Vagina (tissue), 2 donors: ENCODE measurements around the gene PLCL1. TPM values are rescaled to one million over a fixed set of nuclear protein-coding genes. Genes with fewer than 3 reads are reported as not detected.

Source experiments
- DNase-seq, 2 donors: peaks; one replicate each; pipeline ENCODE4 v3.0.0-alpha.2; 2017; ENCODE audit errors: extremely low spot score in 2 of 2
- H3K27ac ChIP-seq: fragments of 200-600 bp; sonication (generic); one replicate; pipeline ENCODE4 v1.5.1; 2019
- H3K27me3 ChIP-seq: fragments of 200-600 bp; sonication (generic); one replicate; pipeline ENCODE4 v1.5.1; 2019
- H3K36me3 ChIP-seq, 2 donors: fragments of 200-600 bp; sonication (generic); one replicate each; pipeline ENCODE4 v1.5.1; 2017 to 2019
- H3K4me1 ChIP-seq: fragments of 200-600 bp; sonication (generic); one replicate; pipeline ENCODE4 v1.5.1; 2019
- H3K4me3 ChIP-seq, 2 donors: fragments of 200-600 bp; sonication (generic); 1 replicate in 1 of 2; 2 replicates in 1 of 2; pipeline ENCODE4 v1.5.1; 2016 to 2019
- H3K9me3 ChIP-seq: fragments of 200-600 bp; sonication (generic); one replicate; pipeline ENCODE4 v1.5.1; 2019
- CTCF ChIP-seq, 3 experiments: fragments of 450-650 bp in 2 of 3; fragments of 200-600 bp in 1 of 3; sonication (generic) in 1 of 3; IDR thresholded peaks; one replicate each; pipeline ENCODE4 v1.5.1; 2017 to 2019; ENCODE audit warnings: antibody characterized with exemption in 3 of 3, mild to moderate bottlenecking in 2 of 3, moderate library complexity in 2 of 3
- POLR2A ChIP-seq, 2 donors: fragments of 450-650 bp; IDR thresholded peaks; one replicate each; pipeline ENCODE4 v1.6.1; 2017; ENCODE audit warnings: antibody characterized with exemption in 2 of 2, mild to moderate bottlenecking in 2 of 2, moderate library complexity in 2 of 2
- POLR2AphosphoS5 ChIP-seq, 2 donors: sonication (generic); formaldehyde crosslinking; IDR thresholded peaks; one replicate each; pipeline ENCODE4 v1.9.0; 2017; ENCODE audit warnings: antibody characterized with exemption in 2 of 2, mild to moderate bottlenecking in 2 of 2, low read depth in 1 of 2; ENCODE audit not compliant: insufficient read depth in 1 of 2
- intact Hi-C: fragments of 100-400 bp; cut with DNase I; formaldehyde crosslinking; loops from one replicate; pipeline ENCODE4 v1.15.1; 2023
- total RNA-seq: library from RNA; depleted of rRNA; stranded (reverse); fragments of >200 nt; gene quantifications from one replicate; pipeline ENCODE4 v1.2.3, GENCODE V29; 2016

PLCL1 gene
- total RNA-seq, 1 donor from 2014 or later, result 6.6 TPM

- no peaks in the 10 kb centered on the region for H3K36me3 ChIP-seq
- intact Hi-C loops, result no loop called here
- no peaks in the 10 kb centered on the region for H3K4me1 ChIP-seq
- no peak overlapping the region for H3K4me3 ChIP-seq
- no peaks in the 10 kb centered on the region for H3K9me3 ChIP-seq
- H3K27ac ChIP-seq, result no peak overlapping the region
- no peak for DNase-seq
- H3K27me3 ChIP-seq, result no peaks in the 10 kb centered on the region
- TF ChIP-seq POLR2AphosphoS5 (IDR thresholded peaks at IDR 0.05; ENCODE audit: insufficient read depth in 1 of 2, low read depth in 1 of 2) (no peak), CTCF (IDR thresholded peaks at IDR 0.05) (no peak), POLR2A (IDR thresholded peaks at IDR 0.05) (no peak)
Observed at GRCh38 chr2:198106621-198107385, 302.4 kb downstream of the PLCL1 start.

- H3K36me3 ChIP-seq, result no peaks in the 10 kb centered on the region
- H3K4me3 ChIP-seq, result no peak overlapping the region
- TF ChIP-seq POLR2AphosphoS5 (IDR thresholded peaks at IDR 0.05; ENCODE audit: insufficient read depth in 1 of 2, low read depth in 1 of 2) (no peak), CTCF (IDR thresholded peaks at IDR 0.05) (no peak), POLR2A (IDR thresholded peaks at IDR 0.05) (no peak)
- no peak overlapping the region for H3K27ac ChIP-seq
- no peaks in the 10 kb centered on the region for H3K27me3 ChIP-seq
- no peak for DNase-seq
- intact Hi-C loops, result no loop called here
- no peaks in the 10 kb centered on the region for H3K4me1 ChIP-seq
- no peaks in the 10 kb centered on the region for H3K9me3 ChIP-seq
Observed at GRCh38 chr2:198113316-198113715, 308.9 kb downstream of the PLCL1 start.

- no peaks in the 10 kb centered on the region for H3K4me1 ChIP-seq
- H3K36me3 ChIP-seq, result no peaks in the 10 kb centered on the region
Observed at GRCh38 chr2:198114064-198114463, 309.7 kb downstream of the PLCL1 start.

GRCh38 chr2:198115201-198115600 is 310.8 kb downstream of the PLCL1 start:
- no peak overlapping the region for H3K27ac ChIP-seq
- no peaks in the 10 kb centered on the region for H3K4me1 ChIP-seq
- no peak overlapping the region for H3K4me3 ChIP-seq
- no peaks in the 10 kb centered on the region for H3K9me3 ChIP-seq
- H3K36me3 ChIP-seq, result no peaks in the 10 kb centered on the region
- H3K27me3 ChIP-seq, result no peaks in the 10 kb centered on the region
- TF ChIP-seq POLR2AphosphoS5 (IDR thresholded peaks at IDR 0.05; ENCODE audit: insufficient read depth in 1 of 2, low read depth in 1 of 2) (no peak), CTCF (IDR thresholded peaks at IDR 0.05) (no peak), POLR2A (IDR thresholded peaks at IDR 0.05) (no peak)
- intact Hi-C loops, result no loop called here
- DNase-seq, result no peak

More at GRCh38 chr2:198114064-198114463, 309.7 kb downstream of the PLCL1 start:
- no peak for TF ChIP-seq POLR2A (IDR thresholded peaks at IDR 0.05)
- TF ChIP-seq POLR2AphosphoS5 (IDR thresholded peaks at IDR 0.05; ENCODE audit: insufficient read depth in 1 of 2, low read depth in 1 of 2), result no peak
- no peak for TF ChIP-seq CTCF (IDR thresholded peaks at IDR 0.05)
- Histone ChIP-seq H3K27ac (no peak overlapping the region), H3K9me3 (no peaks in the 10 kb centered on the region), H3K27me3 (no peaks in the 10 kb centered on the region), H3K4me3 (no peak overlapping the region)
- no peak for DNase-seq
- intact Hi-C loops, result no loop called here

GRCh38 chr2:198116756-198117155 is 312.4 kb downstream of the PLCL1 start:
- Histone ChIP-seq H3K9me3 (no peaks in the 10 kb centered on the region), H3K27me3 (no peaks in the 10 kb centered on the region), H3K4me1 (no peaks in the 10 kb centered on the region), H3K27ac (no peak overlapping the region), H3K36me3 (no peaks in the 10 kb centered on the region), H3K4me3 (no peak overlapping the region)
- DNase-seq, result no peak
- no peak for TF ChIP-seq POLR2A (IDR thresholded peaks at IDR 0.05)
- intact Hi-C loops, result no loop called here
